GM06990 (cell line): ENCODE measurements around the gene ZFAND6.

ENCODE experiments used
- DNase-seq: peaks from one replicate; pipeline ENCODE4 v3.0.0-alpha.2; 2011; ENCODE audit not compliant: insufficient read length; ENCODE audit errors: extremely low read depth
- H3K27me3 ChIP-seq: replicated peaks from 2 replicates; pipeline ENCODE4 v1.6.0; 2011; ENCODE audit warnings: low read length; ENCODE audit not compliant: control insufficient read depth, insufficient read depth
- H3K36me3 ChIP-seq: 2 replicates; pipeline ENCODE4 v1.5.1; 2011; ENCODE audit warnings: low read length; ENCODE audit not compliant: control insufficient read depth, insufficient read depth
- H3K4me3 ChIP-seq: replicated peaks from 2 replicates; pipeline ENCODE4 v1.5.1; 2011; ENCODE audit warnings: low read depth, mild to moderate bottlenecking, control low read depth, low read length
- CTCF ChIP-seq: IDR thresholded peaks from 2 replicates; pipeline ENCODE4 v1.5.1; 2011; ENCODE audit warnings: low read length, control low read depth, mild to moderate bottlenecking, inconsistent platforms; ENCODE audit not compliant: insufficient read depth, poor library complexity, severe bottlenecking

Gene ZFAND6

GRCh38 chr15:80156176-80156720 is 96.8 kb downstream of the ZFAND6 start:
- DNase-seq, result no peak
- TF ChIP-seq CTCF, result no peak
- no peaks in the 10 kb centered on the region for H3K27me3 ChIP-seq
- peaks cover 3% of the 10 kb centered on the region; the same call in 1 of the 2 replicates for H3K36me3 ChIP-seq
- no peak overlapping the region for H3K4me3 ChIP-seq

GRCh38 chr15:80157215-80157614 is 97.7 kb downstream of the ZFAND6 start:
- Histone ChIP-seq H3K4me3 (no peak overlapping the region), H3K36me3 (peaks cover 5% of the 10 kb centered on the region), H3K27me3 (no peaks in the 10 kb centered on the region)
- DNase-seq, result no peak
- no peak for TF ChIP-seq CTCF

- TF ChIP-seq CTCF, result no peak
- H3K4me3 ChIP-seq, result no peak overlapping the region
- peaks cover 5% of the 10 kb centered on the region for H3K36me3 ChIP-seq
- no peaks in the 10 kb centered on the region for H3K27me3 ChIP-seq
- DNase-seq, result no peak
These were observed 99.8 kb downstream of the ZFAND6 start for GRCh38 chr15:80159301-80159700.

GRCh38 chr15:80159811-80160569 is 100.5 kb downstream of the ZFAND6 start:
- H3K36me3 ChIP-seq, result peaks cover 5% of the 10 kb centered on the region
- H3K27me3 ChIP-seq, result no peaks in the 10 kb centered on the region
- peak; percentile 34 for DNase-seq
- TF ChIP-seq CTCF, result no peak
- no peak overlapping the region for H3K4me3 ChIP-seq

- TF ChIP-seq CTCF, result no peak
These were observed 101.2 kb downstream of the ZFAND6 start for GRCh38 chr15:80160570-80161156.

More at GRCh38 chr15:80160570-80161156, 101.2 kb downstream of the ZFAND6 start:
- peak; percentile 46 for DNase-seq
- Histone ChIP-seq H3K4me3 (no peak overlapping the region), H3K36me3 (peaks cover 5% of the 10 kb centered on the region), H3K27me3 (no peaks in the 10 kb centered on the region)
